ENCODE measurements around the gene TSPAN9.

The TSPAN9 gene

GRCh38 chr12:3263939-3264922 is 187.1 kb downstream of the TSPAN9 start:
- TF ChIP-seq CTCF (conservative IDR thresholded peaks at IDR 0.05; ENCODE audit: low read length): no peak
- DNase-seq (ENCODE audit: low read depth): no peak
- no peak overlapping the region for H3K4me3 ChIP-seq (ENCODE audit: low read length)

GRCh38 chr12:3265406-3265805 is 188.2 kb downstream of the TSPAN9 start:
- DNase-seq (ENCODE audit: low read depth): no peak
- no peak for TF ChIP-seq CTCF (conservative IDR thresholded peaks at IDR 0.05; ENCODE audit: low read length)
- no peak overlapping the region for H3K4me3 ChIP-seq (ENCODE audit: low read length)

DNA sequence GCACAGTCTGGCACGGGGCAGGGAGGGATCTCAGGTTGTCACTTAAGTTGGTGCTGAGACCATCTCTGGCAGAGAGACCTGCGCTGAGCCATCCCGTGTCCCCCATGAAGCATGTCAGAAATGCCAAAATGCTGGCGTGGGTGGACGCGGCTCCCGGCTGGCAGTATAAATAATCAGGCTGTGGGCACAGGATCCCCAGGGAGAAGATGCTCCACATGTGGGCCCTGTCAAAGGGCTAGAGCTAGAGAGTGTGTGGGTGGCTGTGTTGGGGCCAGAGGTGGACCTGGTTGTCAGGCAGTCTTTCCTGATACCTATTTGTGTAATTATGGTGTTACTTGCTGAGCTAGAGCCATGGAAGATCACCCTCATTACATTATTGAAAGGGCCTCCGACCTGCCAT is 189.5 kb downstream of the TSPAN9 start:
- no peak for TF ChIP-seq CTCF (conservative IDR thresholded peaks at IDR 0.05; ENCODE audit: low read length)
- H3K4me3 ChIP-seq (ENCODE audit: low read length): no peak overlapping the region
- no peak for DNase-seq (ENCODE audit: low read depth)

GRCh38 chr12:3267690-3268089 is 190.5 kb downstream of the TSPAN9 start:
- TF ChIP-seq CTCF (conservative IDR thresholded peaks at IDR 0.05; ENCODE audit: low read length): no peak
- H3K4me3 ChIP-seq (ENCODE audit: low read length): no peak overlapping the region
- no peak for DNase-seq (ENCODE audit: low read depth)

GRCh38 chr12:3269594-3269993 is 192.4 kb downstream of the TSPAN9 start:
- DNase-seq (ENCODE audit: low read depth): no peak
- H3K4me3 ChIP-seq (ENCODE audit: low read length): no peak overlapping the region
- TF ChIP-seq CTCF (conservative IDR thresholded peaks at IDR 0.05; ENCODE audit: low read length): no peak

GRCh38 chr12:3271146-3271545 is 194.0 kb downstream of the TSPAN9 start:
- TF ChIP-seq CTCF (conservative IDR thresholded peaks at IDR 0.05; ENCODE audit: low read length): no peak
- no peak for DNase-seq (ENCODE audit: low read depth)
- H3K4me3 ChIP-seq (ENCODE audit: low read length): no peak overlapping the region

DNA sequence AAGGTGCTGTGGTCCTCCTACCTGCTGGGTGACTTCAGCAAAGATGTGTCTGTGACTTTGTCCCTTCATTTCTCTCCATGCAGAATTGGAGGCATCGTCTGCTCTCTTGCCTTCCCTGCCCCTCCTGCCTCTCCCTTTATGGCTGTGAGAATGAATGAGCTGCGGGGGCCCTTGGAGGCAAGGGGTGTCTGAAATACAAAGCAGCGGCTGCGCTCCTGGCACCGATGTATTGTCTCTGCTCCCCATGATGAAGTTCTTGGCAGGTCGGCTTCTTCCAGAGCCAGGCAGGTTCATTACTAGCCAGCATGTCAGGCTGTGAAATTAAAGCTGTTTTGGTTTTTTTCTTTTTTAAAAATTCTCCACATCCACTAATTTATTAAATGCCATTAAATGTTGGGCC is 194.5 kb downstream of the TSPAN9 start:
- no peak for DNase-seq (ENCODE audit: low read depth)
- TF ChIP-seq CTCF (conservative IDR thresholded peaks at IDR 0.05; ENCODE audit: low read length): no peak
- H3K4me3 ChIP-seq (ENCODE audit: low read length): no peak overlapping the region

Data from AG10803 (cell line).